Measurements from ENCODE around the gene FIP1L1.

- TF ChIP-seq SP1 (IDR thresholded peaks at IDR 0.05; ENCODE audit: low read depth, low read length) (no peak), EP300 (IDR thresholded peaks at IDR 0.05; ENCODE audit: borderline replicate concordance in 1 of 2, control insufficient read depth in 1 of 2, low read depth in 2 of 2, low read length in 2 of 2) (no peak), POLR2A (IDR thresholded peaks at IDR 0.05; ENCODE audit: low read depth, low read length) (no peak), POU2F2 (IDR thresholded peaks at IDR 0.05; ENCODE audit: borderline replicate concordance, low read depth, low read length) (no peak), SUZ12 (IDR thresholded peaks at IDR 0.05; ENCODE audit: unreplicated experiment) (no peak), USF2 (IDR thresholded peaks at IDR 0.05; ENCODE audit: borderline replicate concordance, low read depth, low read length) (no peak)
Measured at GRCh38 chr4:53371843-53372521, 5.5 kb upstream of the FIP1L1 start.

All from GM12878 (cell line).